GM04503 (cell line): Measurements from ENCODE around the gene SOX9.
"Not testable (repeated sequence)": the region's sequence is repeated elsewhere in the genome, so short reads cannot be mapped to it uniquely, and the experiment has no call there.

Source experiments
- DNase-seq: peaks from one replicate; pipeline ENCODE4 v3.0.0-alpha.2; 2012; ENCODE audit warnings: low read depth

Gene SOX9

GRCh38 chr17:72126575-72127486, 6.0 kb downstream of the SOX9 start:
- DNase-seq: peak; percentile 51

DNA sequence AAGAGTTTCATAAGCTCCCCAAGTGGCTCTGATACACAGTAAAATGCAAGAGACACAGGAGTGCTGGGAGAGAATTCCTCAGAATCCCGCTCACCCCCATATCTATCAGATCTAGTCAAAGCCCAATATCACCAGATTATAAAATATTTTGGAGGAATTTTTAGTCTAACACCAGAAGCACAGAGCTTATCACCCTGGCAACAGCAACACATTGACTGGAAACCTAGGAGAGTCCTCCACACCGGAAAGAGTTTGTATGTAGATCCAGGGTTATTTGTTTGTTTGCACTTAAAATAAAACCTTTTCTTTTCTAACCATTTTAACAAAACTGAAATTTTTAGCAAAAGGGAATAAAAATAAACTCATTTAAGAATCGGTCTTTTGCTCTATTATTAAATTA, 7.2 kb downstream of the SOX9 start:
- no peak for DNase-seq

- no peak for DNase-seq
These were observed 14.0 kb downstream of the SOX9 start for GRCh38 chr17:72134608-72135394.

DNA sequence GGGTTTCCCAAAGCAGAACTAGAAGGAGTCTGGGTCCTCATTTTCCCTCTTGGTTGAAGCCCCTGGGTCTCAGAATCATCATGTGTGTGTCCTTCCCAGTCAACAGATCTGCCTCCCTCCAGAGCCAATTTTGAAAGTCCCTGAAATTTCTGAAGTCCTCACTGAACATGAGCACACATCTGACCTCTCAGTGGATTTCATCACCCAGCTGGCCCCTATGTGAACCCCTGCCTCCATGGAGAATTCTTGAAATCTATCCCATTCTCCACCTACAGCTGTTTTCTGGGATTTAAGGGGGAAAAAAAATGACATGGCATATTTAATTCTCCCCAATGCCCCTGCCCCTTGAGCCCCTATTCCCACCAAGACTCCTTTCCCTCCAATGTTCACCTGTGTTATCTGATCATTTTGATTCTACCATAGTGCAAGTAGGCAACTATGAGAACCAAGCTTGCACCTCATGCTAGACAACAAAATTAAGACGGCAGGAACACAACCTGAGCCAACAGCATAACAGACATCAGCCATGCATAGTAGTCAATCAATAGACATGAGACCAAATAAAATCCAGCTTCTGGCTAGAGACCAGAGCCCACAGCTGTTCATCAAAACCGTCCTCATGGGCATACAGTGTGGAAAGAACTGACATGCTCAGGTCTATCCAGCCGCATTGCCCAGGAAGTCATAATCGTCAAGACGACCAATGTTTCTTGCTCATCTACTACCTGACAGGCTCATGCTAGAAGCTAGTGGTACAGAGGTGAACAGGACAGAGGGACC, 14.9 kb downstream of the SOX9 start:
- DNase-seq: no peak

- no peak for DNase-seq
These were observed 15.9 kb downstream of the SOX9 start for GRCh38 chr17:72136692-72137091.

- DNase-seq: no peak
These were observed 16.3 kb downstream of the SOX9 start for GRCh38 chr17:72137161-72137560.

GRCh38 chr17:72139212-72139611, 18.4 kb downstream of the SOX9 start:
- no peak for DNase-seq

- no peak for DNase-seq
These were observed 20.5 kb downstream of the SOX9 start for GRCh38 chr17:72141336-72141735.

- not testable (repeated sequence) for DNase-seq
These were observed 21.3 kb downstream of the SOX9 start for GRCh38 chr17:72142097-72142496.

DNA sequence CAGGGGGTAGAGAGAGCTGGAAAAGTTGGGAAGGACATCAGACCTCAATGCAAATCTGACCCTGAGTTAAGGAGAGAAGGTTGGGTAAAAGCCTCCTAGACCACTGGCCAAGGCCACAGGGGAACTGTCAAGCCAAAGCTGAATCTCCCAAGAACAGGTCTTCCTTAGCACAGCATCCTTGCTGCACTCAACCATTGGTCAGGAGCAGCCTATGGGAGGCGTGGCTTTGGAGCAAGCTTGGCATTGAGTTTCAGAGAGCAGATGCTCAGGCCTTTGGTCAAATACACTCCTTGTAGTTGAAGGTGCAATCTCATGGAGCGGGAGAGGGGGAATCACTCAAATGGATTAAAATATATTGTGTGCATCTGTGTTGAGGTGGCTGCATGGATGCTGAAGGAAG, 21.8 kb downstream of the SOX9 start:
- no peak for DNase-seq

DNA sequence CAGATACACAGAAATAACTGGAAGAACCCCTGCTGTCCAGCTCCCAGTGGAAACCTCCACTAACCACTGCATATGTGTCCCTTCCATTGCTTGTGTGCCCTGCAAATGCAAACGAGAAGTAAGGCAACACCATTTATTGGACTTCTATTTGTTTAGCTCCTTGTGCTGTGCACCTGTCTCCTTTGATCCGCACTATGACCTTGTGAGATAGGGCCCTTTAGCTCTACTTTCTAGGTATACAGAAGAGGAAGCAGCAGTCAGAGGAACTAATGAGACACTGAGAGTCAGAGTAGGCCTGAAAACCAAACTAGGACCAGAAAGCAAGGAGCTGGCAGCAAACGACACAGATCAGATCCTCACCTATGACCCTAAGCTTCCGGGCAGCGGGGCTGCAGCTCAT, 22.4 kb downstream of the SOX9 start:
- no peak for DNase-seq

- no peak for DNase-seq
These were observed 23.3 kb downstream of the SOX9 start for GRCh38 chr17:72144101-72144500.

- no peak for DNase-seq
These were observed 24.7 kb downstream of the SOX9 start for GRCh38 chr17:72145562-72145961.

GRCh38 chr17:72145962-72146361, 25.1 kb downstream of the SOX9 start:
- no peak for DNase-seq

DNA sequence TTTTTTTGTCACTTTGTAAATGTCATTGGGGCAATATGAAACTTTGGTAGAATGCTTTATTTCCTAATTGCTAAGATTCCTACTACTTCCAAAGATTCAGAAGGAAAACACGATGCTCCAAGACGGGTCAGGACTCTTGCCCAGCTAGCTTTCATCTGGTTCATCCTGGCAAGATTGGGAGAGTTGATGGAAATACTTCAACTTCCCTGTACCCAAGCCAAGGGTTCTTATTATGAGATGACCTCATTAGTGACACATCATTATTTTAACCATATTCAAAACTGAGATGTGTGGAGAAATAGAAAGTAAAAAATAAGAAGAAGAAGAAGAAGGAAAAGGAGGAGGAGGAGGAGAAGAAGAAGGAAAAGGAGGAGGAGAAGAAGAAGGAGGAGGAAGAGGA, 25.6 kb downstream of the SOX9 start:
- no peak for DNase-seq

DNA sequence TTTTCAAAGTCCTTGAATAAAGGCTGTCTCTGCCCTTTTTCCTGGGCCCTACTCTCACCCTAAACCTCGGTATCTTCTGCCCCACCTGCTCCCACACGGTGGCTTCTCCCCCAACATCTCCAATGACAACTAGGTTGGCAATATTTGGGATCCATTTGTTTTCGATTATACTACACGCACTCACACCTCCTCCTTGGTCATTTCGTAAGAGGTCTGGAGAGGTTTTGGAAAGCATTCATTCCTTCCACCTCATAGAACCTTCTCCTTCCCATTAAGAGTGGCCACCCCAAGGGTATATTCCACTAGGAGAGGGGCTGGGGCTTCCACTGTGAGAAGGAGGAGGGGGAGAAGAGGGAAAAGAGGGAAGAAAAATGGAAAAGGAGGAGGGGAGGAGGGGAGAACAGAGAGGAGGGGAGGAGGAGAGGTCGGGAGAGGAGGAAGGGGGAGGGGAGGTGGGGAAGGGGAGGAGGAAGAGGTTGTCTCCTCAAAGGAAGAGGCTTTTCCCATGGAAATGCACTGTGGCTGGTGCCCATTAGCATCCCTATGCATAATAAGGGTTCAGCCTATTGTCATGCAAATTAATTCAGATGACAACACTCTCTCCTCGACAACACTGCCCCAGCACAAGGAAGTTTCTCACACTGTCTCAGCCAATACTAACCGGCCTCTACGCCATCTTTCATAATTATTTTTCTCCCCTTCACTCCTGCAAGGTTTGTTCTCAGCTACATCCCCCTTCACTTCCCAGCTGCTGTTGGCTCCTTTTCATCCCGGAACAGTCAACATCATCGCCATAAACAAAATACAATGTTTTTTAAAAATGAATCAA, 30.0 kb downstream of the SOX9 start:
- no peak for DNase-seq

DNA sequence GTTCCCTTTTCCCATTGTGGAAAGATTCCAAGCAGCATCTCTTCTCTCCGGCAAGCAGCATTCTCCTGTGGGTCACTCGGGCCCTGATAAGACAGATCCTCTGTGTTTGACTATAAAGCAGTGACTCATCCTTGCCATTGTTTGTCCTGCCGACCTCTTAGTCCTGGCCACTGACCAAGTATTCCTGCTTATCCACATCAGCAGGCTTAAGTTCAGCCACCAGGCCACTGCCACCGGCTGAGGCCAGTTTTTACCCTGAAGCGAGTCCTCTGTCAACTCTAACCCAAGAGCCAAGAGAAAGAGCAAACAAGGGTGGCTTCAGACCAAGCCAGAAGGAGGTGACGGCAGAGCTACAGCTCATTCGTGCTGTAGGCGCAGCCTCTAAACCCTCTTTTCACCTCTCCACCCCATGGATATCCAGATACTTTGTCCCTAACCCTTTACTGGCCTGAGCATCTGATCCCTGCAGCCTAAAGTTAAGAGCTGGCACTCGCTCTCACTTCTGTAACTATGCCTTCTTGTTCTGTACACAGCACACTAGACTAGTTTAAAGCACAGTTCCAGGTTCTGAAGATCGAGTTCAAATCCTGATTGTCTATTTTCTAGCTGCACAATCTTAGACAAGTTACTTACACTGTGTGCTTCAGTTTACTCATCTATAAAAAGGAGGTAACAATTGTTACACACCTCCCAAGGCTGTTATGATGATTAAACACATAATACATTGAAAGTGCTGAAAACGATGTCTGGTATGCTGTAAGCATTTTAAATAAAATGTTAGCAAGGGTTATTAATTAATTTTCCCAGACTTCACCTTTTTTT, 31.0 kb downstream of the SOX9 start:
- no peak for DNase-seq

- DNase-seq: no peak
These were observed 31.6 kb downstream of the SOX9 start for GRCh38 chr17:72152387-72152929.

DNA sequence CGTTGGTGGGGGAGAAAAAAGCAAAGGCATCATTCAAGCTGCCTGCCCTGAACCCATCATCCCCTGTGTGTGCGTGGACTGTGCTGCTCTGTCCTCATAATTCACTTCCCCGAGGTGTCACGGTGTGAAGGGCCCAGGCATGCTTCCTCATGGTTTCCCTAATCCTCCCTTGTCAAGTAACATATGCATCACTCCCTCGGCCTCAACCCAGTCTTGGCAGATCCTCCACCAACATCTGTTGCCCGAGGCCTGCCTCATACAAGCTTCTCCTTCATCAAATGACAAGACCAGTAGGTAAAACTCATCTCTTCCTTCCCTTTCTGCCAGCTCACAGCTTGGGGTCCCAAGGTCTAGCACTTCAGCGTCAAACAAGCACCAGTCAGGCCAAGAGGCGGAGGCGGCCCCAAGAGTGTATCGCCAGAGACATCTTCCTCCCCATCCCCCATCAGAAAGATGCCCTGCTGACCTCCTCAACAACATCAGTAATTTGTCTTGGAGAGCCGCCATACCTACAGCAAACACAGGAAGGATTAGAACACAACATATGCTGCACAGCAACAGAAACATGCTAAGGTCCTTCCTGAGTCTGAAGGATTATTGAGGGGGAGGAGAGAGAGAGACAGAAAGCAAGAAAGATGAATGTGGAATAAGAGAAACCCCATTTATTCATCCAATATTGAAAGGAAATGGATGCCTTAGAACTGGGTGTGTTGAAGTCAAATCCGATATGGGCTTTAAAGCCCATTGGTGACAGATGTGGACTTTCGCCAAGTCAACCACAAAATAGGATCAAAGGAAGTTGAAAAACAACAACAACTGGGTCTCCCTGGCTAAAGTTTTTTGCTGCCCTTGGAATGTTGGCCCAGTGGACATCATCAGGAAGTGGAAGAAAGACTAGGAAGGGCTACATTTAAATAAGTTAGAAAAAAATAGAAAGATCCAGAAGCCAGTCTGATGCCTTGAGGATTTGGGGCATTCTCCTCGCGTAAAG, 38.4 kb downstream of the SOX9 start:
- DNase-seq: no peak
